ENCODE results near the gene MSI2.

- TF ChIP-seq TRIM25 (IDR thresholded peaks at IDR 0.05; ENCODE audit: borderline replicate concordance) = no peak
- TF ChIP-seq CTCF (IDR thresholded peaks at IDR 0.05 in 2 of 3, conservative IDR thresholded peaks at IDR 0.05 in 1 of 3; ENCODE audit: insufficient read depth in 2 of 3, low read depth in 1 of 3, low read length in 3 of 3) = no peak
- TF ChIP-seq POLR2AphosphoS5 (IDR thresholded peaks at IDR 0.05; ENCODE audit: control insufficient read depth, insufficient read depth, low read depth, low read length) = no peak
- no peak for TF ChIP-seq ZNF384 (IDR thresholded peaks at IDR 0.05; ENCODE audit: low read depth, low read length)
- no peak for TF ChIP-seq REST (IDR thresholded peaks at IDR 0.05; ENCODE audit: borderline replicate concordance)
- TF ChIP-seq REST (CRISPR knock-in tag; IDR thresholded peaks at IDR 0.05; ENCODE audit: low read depth) = no peak
- TF ChIP-seq USF2 (CRISPR knock-in tag; IDR thresholded peaks at IDR 0.05) = no peak
- no peak for TF ChIP-seq MAFK (IDR thresholded peaks at IDR 0.05; ENCODE audit: low read length)
- no peak for TF ChIP-seq BDP1 (IDR thresholded peaks at IDR 0.05; ENCODE audit: insufficient read depth, insufficient read length)
Observed at GRCh38 chr17:57516290-57517230, 260.2 kb downstream of the MSI2 start.

Measured in K562 (cell line).